Spleen (tissue), 11 donors: ENCODE results near the gene FCGR2B. TPM values are rescaled to one million over a fixed set of nuclear protein-coding genes. Genes with fewer than 3 reads are reported as not detected.

Experiments used
- DNase-seq: peaks from one replicate; pipeline ENCODE4 v3.0.0-alpha.2; 2020
- H3K27ac ChIP-seq, 8 donors: fragments of 200-600 bp; sonication (generic) in 7 of 8; 1 replicate in 4 of 8; 2 replicates in 4 of 8; pipeline versions ENCODE4 v1.5.0 to v1.8.0; 2016 to 2021; ENCODE audit warnings: inconsistent platforms in 4 of 8, mild to moderate bottlenecking in 4 of 8, moderate library complexity in 1 of 8
- H3K27me3 ChIP-seq, 7 donors: fragments of 200-600 bp; sonication (generic) in 6 of 7; replicated peaks in 1 of 7; 1 replicate in 4 of 7; 2 replicates in 3 of 7; pipeline versions ENCODE4 v1.5.0 to v1.8.0; 2016 to 2021; ENCODE audit warnings: inconsistent platforms in 3 of 7, mild to moderate bottlenecking in 1 of 7
- H3K36me3 ChIP-seq, 6 donors: fragments of 200-600 bp; sonication (generic) in 5 of 6; 1 replicate in 4 of 6; 2 replicates in 2 of 6; pipeline versions ENCODE4 v1.5.0 to v1.8.0; 2016 to 2021; ENCODE audit warnings: inconsistent platforms in 2 of 6
- H3K4me1 ChIP-seq, 6 donors: fragments of 200-600 bp; sonication (generic) in 5 of 6; 1 replicate in 3 of 6; 2 replicates in 3 of 6; pipeline versions ENCODE4 v1.5.0 to v1.8.0; 2016 to 2021; ENCODE audit warnings: inconsistent platforms in 3 of 6
- H3K4me3 ChIP-seq, 8 donors: fragments of 200-600 bp; sonication (generic) in 7 of 8; 1 replicate in 4 of 8; 2 replicates in 4 of 8; pipeline versions ENCODE4 v1.5.0 to v1.8.0; 2016 to 2021; ENCODE audit warnings: inconsistent platforms in 4 of 8, mild to moderate bottlenecking in 4 of 8, moderate library complexity in 2 of 8
- H3K9me3 ChIP-seq, 8 donors: fragments of 200-600 bp; sonication (generic) in 7 of 8; 1 replicate in 4 of 8; 2 replicates in 4 of 8; pipeline versions ENCODE4 v1.5.0 to v1.8.0; 2016 to 2021; ENCODE audit warnings: inconsistent platforms in 4 of 8
- CTCF ChIP-seq, 11 experiments: fragments of 200-600 bp in 7 of 11; fragments of 450-650 bp in 4 of 11; sonication (generic) in 4 of 11; IDR thresholded peaks in 8 of 11; conservative IDR thresholded peaks in 3 of 11; 1 replicate in 7 of 11; 2 replicates in 4 of 11; pipeline versions ENCODE4 v1.4.0 to v1.8.0; 2016 to 2021; ENCODE audit warnings: antibody characterized with exemption in 11 of 11, inconsistent platforms in 4 of 11, mild to moderate bottlenecking in 1 of 11
- POLR2A ChIP-seq, 3 donors: fragments of 450-650 bp; IDR thresholded peaks; one replicate each; pipeline ENCODE4 v1.5.1; 2017; ENCODE audit warnings: antibody characterized with exemption in 3 of 3, mild to moderate bottlenecking in 1 of 3
- POLR2AphosphoS5 ChIP-seq, 3 donors: sonication (generic); formaldehyde crosslinking; IDR thresholded peaks; one replicate each; pipeline ENCODE4 v1.5.1; 2017; ENCODE audit warnings: antibody characterized with exemption in 3 of 3
- WGBS, 5 donors: extraction: QIAGEN DNeasy Blood & Tissue Kit in 3 of 5; methylation state at CpG; one replicate each; pipeline versions ENCODE4 v1.1.5 to v1.1.7; 2013 to 2018; 5-methylcytosine and 5-hydroxymethylcytosine counted together
- intact Hi-C: fragments of 100-400 bp; cut with DNase I; formaldehyde crosslinking; loops from one replicate; pipeline ENCODE4 v1.15.0; 2023; ENCODE audit warnings: low total_unique reads
- polyA plus RNA-seq, 3 donors: library from polyadenylated mRNA; stranded (reverse); fragments of 200-250 nt; gene quantifications; one replicate each; pipeline ENCODE4 v1.2.1, GENCODE V29; 2013
- total RNA-seq, 7 donors: library from RNA; depleted of rRNA in 3 of 7; stranded (reverse); fragments of >200 nt in 3 of 7; fragmentation: NEBNext Ultra II Directional in 4 of 7; extraction: Animal tissue kit (Norgen Biotek cat#: 25700) in 4 of 7; gene quantifications; one replicate each; pipeline versions ENCODE4 v1.1.0 to v1.2.1, GENCODE V29; 2016 to 2021
- donor health status: healthy with polysubstance abuse.
- donor health status: DM: no; HTN: no; CAD: no; lungs with moderate emphysema.
- donor health status: DM: no; HTN: no; CAD: no.
- donor health status: Bipolar disorder and iron deficiency.
- donor health status: healthy.
- donor health status: DM: no; HTN: no; CAD: no.
- donor health status: DM: yes; HTN: yes; CAD: no.

The FCGR2B gene
- total and polyA plus RNA-seq, 10 donors: 29.7 to 66.7 (median 42.5) TPM

GRCh38 chr1:161706113-161706481 lies 43.2 kb downstream of the FCGR2B start:
- Histone ChIP-seq H3K4me3 (peak overlapping the region in 1 of 8 donors; percentile 67), H3K4me1 (peaks cover 0 to 48% (median 15%) of the 10 kb centered on the region in 6 donors), H3K27me3 (peaks cover 0 to 5% (median 0%) of the 10 kb centered on the region in 7 donors), H3K9me3 (no peaks in the 10 kb centered on the region), H3K27ac (peak overlapping the region in 7 of 8 donors; percentile 13 to 85 (median 65)), H3K36me3 (peaks cover 0 to 8% (median 0%) of the 10 kb centered on the region in 6 donors)
- 73 to 90% (median 83%) methylated on average over 3 of the region's 3 CpGs for WGBS, 5 donors
- TF ChIP-seq POLR2A (IDR thresholded peaks at IDR 0.05) (no peak), CTCF (IDR thresholded peaks at IDR 0.05 in 8 of 11, conservative IDR thresholded peaks at IDR 0.05 in 3 of 11) (no peak), POLR2AphosphoS5 (IDR thresholded peaks at IDR 0.05) (no peak)
- intact Hi-C loops: no loop called here
- no peak for DNase-seq

- 35 to 60% (median 43%) methylated on average over 4 of the region's 4 CpGs for WGBS, 5 donors
- no peak for DNase-seq
- peak within 1 kb of the TSS in 7 of 8 donors; percentile 13 to 85 (median 65) for H3K27ac ChIP-seq
Observed at GRCh38 chr1:161706482-161707347, 43.8 kb downstream of the FCGR2B start, which contains the start of gene FCRLA. FCRLA (plus strand) TSS chr1:161707229; CDS start chr1:161707265, 36 bp downstream.

DNA sequence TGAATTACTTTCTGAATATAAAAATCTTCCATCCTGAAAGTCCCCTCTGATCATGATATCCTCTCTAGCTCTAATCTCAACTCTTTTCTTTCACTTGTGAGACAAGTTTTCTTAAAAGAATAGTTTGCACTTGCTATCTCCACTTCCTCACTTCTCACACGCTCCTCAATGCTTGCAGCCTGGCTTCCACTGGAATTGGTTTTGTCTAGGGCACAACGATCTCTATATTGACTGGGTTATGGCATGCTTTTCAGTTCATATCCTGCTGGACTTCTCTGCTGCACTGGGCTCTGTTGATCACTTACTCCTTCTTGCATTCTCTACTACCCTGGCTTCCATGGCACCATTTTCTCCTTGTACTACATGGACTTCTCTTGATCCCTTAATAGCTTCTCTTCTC lies 44.6 kb downstream of the FCGR2B start:
- H3K36me3 ChIP-seq: peaks cover 0 to 22% (median 0%) of the 10 kb centered on the region in 6 donors
- no peaks in the 10 kb centered on the region for H3K9me3 ChIP-seq
- no peak for DNase-seq
- peaks cover 0 to 16% (median 0%) of the 10 kb centered on the region in 7 donors for H3K27me3 ChIP-seq
- WGBS, 5 donors: 66 to 85% (median 78%) methylated on average over 2 of the region's 2 CpGs
- peak overlapping the region; percentile 1 to 67 (median 25) for H3K4me3 ChIP-seq
- intact Hi-C loops: no loop called here
- TF ChIP-seq POLR2A (IDR thresholded peaks at IDR 0.05): no peak
- TF ChIP-seq POLR2AphosphoS5 (IDR thresholded peaks at IDR 0.05): no peak
- no peak for TF ChIP-seq CTCF (IDR thresholded peaks at IDR 0.05 in 8 of 11, conservative IDR thresholded peaks at IDR 0.05 in 3 of 11)
- peak overlapping the region in 6 of 8 donors; percentile 24 to 85 (median 66) for H3K27ac ChIP-seq
- peaks cover 0 to 51% (median 15%) of the 10 kb centered on the region in 6 donors for H3K4me1 ChIP-seq

More at GRCh38 chr1:161706482-161707347, 43.8 kb downstream of the FCGR2B start, which contains the start of gene FCRLA:
- H3K36me3 ChIP-seq: peaks cover 0 to 15% (median 0%) of the 10 kb centered on the region in 6 donors
- intact Hi-C loops: no loop called here
- H3K9me3 ChIP-seq: no peaks in the 10 kb centered on the region
- peak in 1 of 3 donors; percentile 44 for TF ChIP-seq POLR2A (IDR thresholded peaks at IDR 0.05)
- TF ChIP-seq POLR2AphosphoS5 (IDR thresholded peaks at IDR 0.05): peak in 1 of 3 donors; percentile 69
- no peak for TF ChIP-seq CTCF (IDR thresholded peaks at IDR 0.05 in 8 of 11, conservative IDR thresholded peaks at IDR 0.05 in 3 of 11)
- H3K27me3 ChIP-seq: peaks cover 0 to 12% (median 0%) of the 10 kb centered on the region in 7 donors
- H3K4me3 ChIP-seq: peak within 1 kb of the TSS; percentile 1 to 67 (median 25)
- peaks cover 0 to 51% (median 15%) of the 10 kb centered on the region in 6 donors for H3K4me1 ChIP-seq

- Histone ChIP-seq H3K4me1 (peaks cover 0 to 51% (median 15%) of the 10 kb centered on the region in 6 donors), H3K27ac (peak overlapping the region in 2 of 8 donors; percentile 17 to 85), H3K9me3 (no peaks in the 10 kb centered on the region), H3K36me3 (peaks cover 0 to 40% (median 0%) of the 10 kb centered on the region in 6 donors), H3K27me3 (peaks cover 0 to 21% (median 0%) of the 10 kb centered on the region in 7 donors), H3K4me3 (peak overlapping the region in 4 of 8 donors; percentile 3 to 67 (median 40))
- DNase-seq: no peak
- no peak for TF ChIP-seq POLR2AphosphoS5 (IDR thresholded peaks at IDR 0.05)
- TF ChIP-seq CTCF (IDR thresholded peaks at IDR 0.05 in 8 of 11, conservative IDR thresholded peaks at IDR 0.05 in 3 of 11): no peak
- WGBS, 5 donors: 58 to 72% (median 66%) methylated on average over 4 of the region's 4 CpGs
- intact Hi-C loops: no loop called here
Observed at GRCh38 chr1:161709373-161709772, 46.4 kb downstream of the FCGR2B start.
